ENCODE measurements around the gene HECA. TPM values are rescaled to one million over a fixed set of nuclear protein-coding genes. Genes with fewer than 3 reads are reported as not detected.
A peak's percentile ranks its signal among the peaks of the same experiment; 100 is the strongest.

The HECA gene
- total RNA-seq, 8 experiments from 2014 or later, result 7.5 to 22.9 (median 12.7) TPM

DNA sequence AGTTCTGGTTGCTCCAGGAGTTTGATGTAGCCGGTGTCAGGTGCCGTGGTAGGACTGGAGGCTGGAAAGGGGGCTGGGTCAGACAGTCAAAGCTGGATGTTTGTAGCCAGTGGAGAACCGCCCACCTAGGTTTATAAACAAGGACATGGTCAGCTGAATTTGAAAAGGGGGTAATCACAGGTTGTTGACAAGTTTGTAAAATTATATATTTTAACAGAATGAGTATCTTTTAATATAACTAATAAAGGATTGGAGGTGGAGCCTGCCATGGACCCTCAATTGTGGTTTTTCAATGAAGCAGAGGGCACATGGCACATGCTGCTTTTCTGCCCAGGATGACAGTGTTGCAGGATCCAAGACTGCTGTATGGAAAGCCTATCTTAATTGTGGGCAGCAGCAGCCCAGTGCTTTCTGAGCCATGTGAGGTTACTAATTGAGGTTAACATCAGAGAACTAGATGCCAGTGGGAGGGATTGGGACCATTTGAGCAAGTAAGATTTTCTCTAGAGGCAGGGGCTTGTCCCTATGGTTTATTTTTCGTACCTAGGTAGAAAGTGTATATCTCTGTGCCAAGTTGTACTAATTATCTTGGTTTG is 9.7 kb downstream of the HECA start:
- Histone ChIP-seq H3K4me1 (replicated peaks in 1 of 2) (peaks cover 0 to 2% of the 10 kb centered on the region in 2 donors), H3K4me3 (no peak overlapping the region), H3K27ac (no peak overlapping the region)
- 80 to 100% (median 94%) methylated on average over 2 to 4 of the region's 4 CpGs; no CpG with 5 or more reads in 2 of the 10 experiments for WGBS, 10 experiments
- ATAC-seq (replicated peaks in 6 of 8), result no peak
- in situ Hi-C loops (cut with MboI; ENCODE audit: low pct_unique_long_range_greater_than_20kb in 2 of 9, low sequenced_read_pairs in 9 of 9, unreplicated experiment in 9 of 9), result no loop called here

DNA sequence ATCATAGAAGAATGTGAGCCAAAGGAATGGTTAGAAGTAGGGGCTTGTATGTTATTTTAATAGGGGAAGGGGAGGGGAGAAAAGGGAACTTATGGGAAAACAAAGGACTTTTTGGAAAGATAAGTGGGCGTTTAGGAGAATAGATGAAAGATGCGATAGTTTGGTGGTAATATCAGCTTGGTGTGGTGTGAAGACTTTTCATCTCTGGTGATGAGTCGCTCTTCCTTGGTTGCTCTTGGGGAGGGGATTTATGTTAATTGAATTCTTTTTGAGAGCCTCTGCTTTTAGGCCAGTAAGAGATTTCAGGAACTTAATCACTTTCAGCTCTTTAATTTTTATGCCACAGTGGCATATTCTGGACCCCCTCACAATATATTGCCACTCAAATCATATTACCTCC is 10.8 kb downstream of the HECA start:
- ATAC-seq (replicated peaks in 6 of 8), result no peak
- in situ Hi-C loops (cut with MboI; ENCODE audit: low pct_unique_long_range_greater_than_20kb in 2 of 9, low sequenced_read_pairs in 9 of 9, unreplicated experiment in 9 of 9), result no loop called here
- Histone ChIP-seq H3K27ac (no peak overlapping the region), H3K4me3 (no peak overlapping the region), H3K4me1 (replicated peaks in 1 of 2) (peaks cover 7% of the 10 kb centered on the region in 2 donors)
- 60 to 90% (median 82%) methylated on average over 1 to 3 of the region's 3 CpGs; no CpG with 5 or more reads in 1 of the 10 experiments for WGBS, 10 experiments

DNA sequence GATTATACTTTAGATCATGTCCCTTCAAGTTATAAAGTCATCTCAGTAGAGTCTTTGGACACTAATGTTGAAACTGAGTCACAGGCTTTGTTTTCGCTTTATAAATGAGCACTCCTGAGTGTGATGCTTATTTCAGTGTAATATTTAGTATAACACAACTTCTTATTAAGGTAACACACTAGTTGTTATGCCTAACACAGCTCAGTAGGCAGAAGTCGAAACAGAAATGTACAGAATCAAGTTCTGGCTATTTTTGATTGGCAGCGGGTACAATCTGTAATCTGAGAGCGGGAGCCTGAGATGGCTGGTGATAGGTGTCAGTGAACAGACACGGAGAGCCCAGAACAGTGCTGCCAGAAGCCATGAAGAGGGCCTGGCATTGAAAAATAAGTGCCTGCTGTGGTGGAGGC is 11.4 kb downstream of the HECA start:
- no peak overlapping the region for H3K27ac ChIP-seq
- in situ Hi-C loops (cut with MboI; ENCODE audit: low pct_unique_long_range_greater_than_20kb in 2 of 9, low sequenced_read_pairs in 9 of 9, unreplicated experiment in 9 of 9), result no loop called here
- ATAC-seq (replicated peaks in 6 of 8), result no peak
- peaks cover 10 to 13% of the 10 kb centered on the region in 2 donors for H3K4me1 ChIP-seq (replicated peaks in 1 of 2)
- no peak overlapping the region for H3K4me3 ChIP-seq
- 83 to 100% (median 93%) methylated on average over 1 to 5 of the region's 5 CpGs; no CpG with 5 or more reads in 2 of the 10 experiments for WGBS, 10 experiments

DNA sequence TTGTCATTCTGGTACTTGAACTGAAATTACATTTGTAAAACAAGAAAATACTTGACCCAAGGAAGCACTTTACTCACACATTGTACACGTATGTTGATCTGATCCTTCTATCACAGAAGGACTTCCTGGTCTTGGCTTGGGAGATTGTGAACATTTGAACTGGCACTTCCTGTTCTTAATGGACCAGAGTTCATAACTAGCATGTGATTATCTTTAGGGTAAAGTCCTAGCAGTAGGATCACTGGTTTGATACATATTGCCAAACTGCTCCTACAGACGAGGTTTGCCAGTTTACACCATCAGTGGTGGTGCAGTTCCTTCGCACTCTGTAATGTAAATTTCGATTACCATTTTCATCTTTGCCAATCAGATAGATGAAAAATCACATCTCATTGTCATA is 12.7 kb downstream of the HECA start:
- in situ Hi-C loops (cut with MboI; ENCODE audit: low pct_unique_long_range_greater_than_20kb in 2 of 9, low sequenced_read_pairs in 9 of 9, unreplicated experiment in 9 of 9), result no loop called here
- 79 to 100% (median 94%) methylated on average over 2 to 4 of the region's 4 CpGs for WGBS, 10 experiments

DNA sequence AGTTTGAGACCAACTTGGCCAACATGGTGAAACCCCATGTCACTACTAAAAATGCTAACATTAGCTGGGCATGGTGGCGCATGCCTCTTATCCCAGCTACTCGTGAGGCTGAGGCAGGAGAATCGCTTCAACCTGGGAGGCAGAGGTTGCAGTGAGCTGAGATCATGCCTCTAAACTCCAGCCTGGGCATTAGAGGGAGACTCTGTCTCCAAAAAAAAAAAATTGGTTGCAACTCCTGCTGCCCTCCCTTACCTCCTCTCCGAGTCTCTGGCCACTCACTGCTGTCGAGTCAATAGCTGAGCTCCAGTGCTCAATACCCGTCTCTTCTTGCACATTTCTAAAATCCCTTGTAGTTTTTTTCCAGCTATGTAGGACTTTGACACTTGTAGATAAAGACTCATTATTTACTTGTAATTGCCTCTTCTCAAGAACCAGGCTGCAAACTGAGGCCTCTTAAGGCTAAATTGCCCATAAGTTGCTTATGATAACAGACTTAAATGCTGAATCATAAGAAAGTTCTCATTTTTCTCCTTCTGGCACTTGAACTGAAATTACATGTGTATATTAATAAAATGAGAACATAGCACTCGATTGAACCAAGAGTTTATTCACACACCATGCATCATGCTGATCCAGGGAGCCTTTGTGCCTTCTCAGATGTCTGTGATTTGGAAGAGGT is 13.8 kb downstream of the HECA start:
- 43 to 100% (median 79%) methylated on average over 1 to 7 of the region's 7 CpGs; no CpG with 5 or more reads in 3 of the 10 experiments for WGBS, 10 experiments
- H3K4me3 ChIP-seq, result no peak overlapping the region
- H3K27ac ChIP-seq, result no peak overlapping the region
- H3K4me1 ChIP-seq (replicated peaks in 1 of 2), result peaks cover 10 to 16% of the 10 kb centered on the region in 2 donors
- no peak for ATAC-seq (replicated peaks in 6 of 8)
- in situ Hi-C loops (cut with MboI; ENCODE audit: low pct_unique_long_range_greater_than_20kb in 2 of 9, low sequenced_read_pairs in 9 of 9, unreplicated experiment in 9 of 9), result no loop called here

More for the DNA sequence above, 12.7 kb downstream of the HECA start:
- Histone ChIP-seq H3K4me3 (no peak overlapping the region), H3K4me1 (replicated peaks in 1 of 2) (peaks cover 10 to 16% of the 10 kb centered on the region in 2 donors), H3K27ac (no peak overlapping the region)
- ATAC-seq (replicated peaks in 6 of 8), result no peak

DNA sequence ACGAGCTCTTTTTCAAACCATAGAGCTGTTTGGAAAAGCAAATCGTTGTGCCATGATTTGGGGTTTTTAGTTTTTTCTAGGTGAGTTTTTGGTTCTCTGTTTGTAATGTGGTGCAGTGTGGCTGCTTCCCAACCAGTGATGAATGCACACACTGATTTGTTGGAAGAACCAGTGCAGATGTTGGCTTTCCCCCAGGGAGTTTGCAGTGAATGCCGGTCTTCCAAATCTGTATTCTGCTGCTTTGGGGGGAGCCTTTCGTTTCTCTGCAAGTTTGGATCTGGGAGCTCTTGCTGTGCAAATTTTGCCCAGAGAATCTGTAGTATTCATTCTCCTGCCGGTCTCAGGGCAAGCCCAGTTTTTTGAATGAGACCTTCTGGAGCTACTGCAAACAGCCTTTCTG is 14.5 kb downstream of the HECA start:
- 37 to 80% (median 68%) methylated on average over 1 to 5 of the region's 5 CpGs; no CpG with 5 or more reads in 3 of the 10 experiments for WGBS, 10 experiments
- H3K27ac ChIP-seq, result no peak overlapping the region
- H3K4me3 ChIP-seq, result no peak overlapping the region
- in situ Hi-C loops (cut with MboI; ENCODE audit: low pct_unique_long_range_greater_than_20kb in 2 of 9, low sequenced_read_pairs in 9 of 9, unreplicated experiment in 9 of 9), result no loop called here
- H3K4me1 ChIP-seq (replicated peaks in 1 of 2), result peaks cover 10 to 16% of the 10 kb centered on the region in 2 donors
- peak in 1 of 8 experiments; percentile 19 for ATAC-seq (replicated peaks in 6 of 8)

DNA sequence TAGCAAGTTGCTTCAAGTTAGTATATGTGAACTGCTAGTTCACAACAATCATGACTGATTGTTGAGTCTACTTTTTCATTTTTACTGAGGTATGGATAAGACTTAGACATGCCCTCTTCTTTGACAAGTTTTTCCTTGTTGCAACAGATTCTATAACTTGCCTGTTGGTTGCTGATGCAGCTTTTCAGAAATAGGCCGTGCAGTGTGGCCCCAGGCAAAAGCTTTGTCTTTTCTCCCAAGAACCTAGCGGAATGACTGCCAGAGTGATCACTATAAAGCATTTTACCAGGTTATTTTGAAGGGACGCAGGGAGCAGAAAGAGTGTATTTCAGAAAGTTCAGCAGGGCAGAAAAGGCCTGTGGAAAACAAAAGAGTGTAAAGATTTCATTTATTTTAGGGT is 16.0 kb downstream of the HECA start:
- WGBS, 10 experiments, result 0 to 100% (median 52%) methylated on average over 1 to 3 of the region's 3 CpGs; no CpG with 5 or more reads in 2 of the 10 experiments
- Histone ChIP-seq H3K27ac (peak overlapping the region in 1 of 2 donors; percentile 10), H3K4me3 (no peak overlapping the region), H3K4me1 (replicated peaks in 1 of 2) (peaks cover 10 to 16% of the 10 kb centered on the region in 2 donors)
- in situ Hi-C loops (cut with MboI; ENCODE audit: low pct_unique_long_range_greater_than_20kb in 2 of 9, low sequenced_read_pairs in 9 of 9, unreplicated experiment in 9 of 9), result no loop called here
- ATAC-seq (replicated peaks in 6 of 8), result peak in 5 of 8 experiments; percentile 20 to 52 (median 36)

DNA sequence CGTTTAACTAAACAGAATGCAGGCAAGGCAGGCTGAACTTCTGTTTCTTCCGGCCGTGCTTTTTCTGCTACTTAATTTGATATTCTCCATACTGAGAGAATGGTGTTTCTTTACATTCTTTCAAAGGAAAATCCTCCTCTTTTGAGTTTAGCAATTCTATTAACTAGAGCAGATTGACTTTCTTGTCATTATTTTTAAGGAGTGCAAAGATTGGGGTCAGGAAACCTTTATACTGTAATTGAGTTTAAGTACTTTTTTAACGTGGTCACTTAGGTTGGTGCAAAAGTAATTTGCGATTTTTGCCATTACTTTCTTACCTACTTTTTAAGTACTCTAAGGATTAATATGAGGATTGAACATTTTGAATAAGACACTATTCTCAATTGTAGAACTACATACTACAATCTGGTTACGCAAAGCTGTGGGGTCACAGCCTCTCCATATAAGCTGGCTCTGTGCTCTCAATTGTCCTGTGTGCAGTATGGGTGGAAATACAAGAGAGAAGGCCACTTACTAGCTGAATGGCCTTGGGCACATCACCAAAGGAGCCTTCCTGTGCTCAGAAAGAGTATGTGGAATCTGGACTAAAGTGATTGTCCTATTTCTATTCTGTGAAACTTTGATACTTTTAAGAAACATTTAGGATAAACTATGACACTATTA is 16.7 kb downstream of the HECA start:
- in situ Hi-C loops (cut with MboI; ENCODE audit: low pct_unique_long_range_greater_than_20kb in 2 of 9, low sequenced_read_pairs in 9 of 9, unreplicated experiment in 9 of 9), result no loop called here
- H3K4me1 ChIP-seq (replicated peaks in 1 of 2), result peaks cover 10 to 16% of the 10 kb centered on the region in 2 donors
- WGBS, 10 experiments, result 32 to 98% (median 76%) methylated on average over 3 to 6 of the region's 6 CpGs
- H3K4me3 ChIP-seq, result no peak overlapping the region
- no peak overlapping the region for H3K27ac ChIP-seq
- peak in 1 of 8 experiments; percentile 15 for ATAC-seq (replicated peaks in 6 of 8)

DNA sequence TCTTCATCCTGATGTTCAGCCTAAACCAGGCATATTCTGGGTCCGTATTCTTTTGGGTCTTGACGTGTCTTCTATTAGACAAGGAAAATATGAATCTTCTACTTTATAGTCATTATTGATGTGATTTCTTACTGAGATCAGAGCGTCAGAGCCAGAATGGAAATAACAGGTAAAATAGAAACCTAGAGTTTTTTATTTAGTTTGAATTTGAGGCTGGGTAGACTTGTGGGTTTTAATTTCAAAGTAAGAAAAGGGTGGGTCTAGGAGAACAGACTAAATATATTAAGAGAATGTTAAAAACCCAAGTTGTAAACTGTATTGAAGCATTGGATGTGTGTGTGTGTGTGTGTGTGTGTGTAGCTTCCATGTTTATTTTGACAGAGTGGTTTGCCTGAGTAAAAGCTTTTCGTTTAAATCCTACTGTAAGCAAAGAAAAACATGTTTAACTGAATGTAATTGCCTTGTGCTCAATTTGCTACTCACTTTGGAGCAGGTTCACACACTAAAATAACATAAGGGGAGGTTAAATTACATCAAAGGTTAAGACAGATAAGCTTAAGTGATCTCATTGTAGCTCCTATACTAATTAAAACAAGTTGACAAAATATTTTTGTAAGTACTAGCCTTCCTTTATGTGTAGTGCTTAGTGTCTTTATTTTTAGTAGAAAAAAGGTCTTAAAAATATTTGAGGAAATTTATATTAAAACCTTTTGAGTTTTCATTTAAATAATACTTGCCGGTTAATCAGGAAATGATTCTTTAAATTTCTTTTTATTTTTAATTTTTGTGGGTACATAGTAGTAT is 17.4 kb downstream of the HECA start:
- 53 to 100% (median 73%) methylated on average over 1 to 5 of the region's 5 CpGs for WGBS, 10 experiments
- Histone ChIP-seq H3K4me1 (replicated peaks in 1 of 2) (peaks cover 10 to 16% of the 10 kb centered on the region in 2 donors), H3K4me3 (no peak overlapping the region), H3K27ac (no peak overlapping the region)
- in situ Hi-C loops (cut with MboI; ENCODE audit: low pct_unique_long_range_greater_than_20kb in 2 of 9, low sequenced_read_pairs in 9 of 9, unreplicated experiment in 9 of 9), result no loop called here
- no peak for ATAC-seq (replicated peaks in 6 of 8)

DNA sequence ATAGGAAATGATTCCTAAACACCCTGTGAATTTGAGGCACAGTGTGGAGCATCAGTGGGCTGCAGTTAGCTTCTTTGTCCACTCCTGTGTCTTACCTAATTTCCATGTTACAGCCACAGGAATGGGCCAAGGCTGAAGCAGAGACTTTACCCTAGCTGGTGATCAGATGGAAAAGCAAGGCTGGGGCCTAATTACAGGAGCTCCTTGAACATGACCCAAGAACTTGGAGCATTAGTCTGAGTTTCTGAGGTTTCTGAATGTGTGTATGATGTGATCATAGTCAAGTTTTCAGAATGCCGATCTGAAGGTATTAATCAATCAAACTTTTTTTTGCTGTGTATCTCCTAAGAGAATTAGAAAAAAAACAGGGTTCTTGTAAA is 18.0 kb downstream of the HECA start:
- WGBS, 10 experiments, result 0 to 100% (median 83%) methylated on average over 1 of the region's 1 CpG; no CpG with 5 or more reads in 3 of the 10 experiments
- H3K4me3 ChIP-seq, result no peak overlapping the region
- in situ Hi-C loops (cut with MboI; ENCODE audit: low pct_unique_long_range_greater_than_20kb in 2 of 9, low sequenced_read_pairs in 9 of 9, unreplicated experiment in 9 of 9), result no loop called here

DNA sequence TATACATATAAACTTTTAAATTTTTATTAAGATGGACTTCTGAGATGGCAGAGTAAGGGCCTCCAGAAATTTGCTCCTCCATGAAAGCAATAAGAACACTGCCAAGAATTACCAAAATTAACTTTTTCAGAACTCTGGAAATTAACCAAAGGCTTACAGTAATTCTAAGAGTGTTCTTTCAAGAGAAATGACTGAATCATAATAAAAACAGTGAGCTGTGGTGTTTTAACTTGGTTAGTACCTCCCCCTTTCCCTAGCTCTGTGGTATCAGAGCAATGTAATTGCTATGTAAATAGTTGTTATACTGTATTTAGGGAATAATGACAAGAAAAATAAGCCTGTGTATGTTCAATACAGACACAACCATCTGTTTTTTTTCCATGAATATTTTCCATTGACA is 19.0 kb downstream of the HECA start:
- in situ Hi-C loops (cut with MboI; ENCODE audit: low pct_unique_long_range_greater_than_20kb in 2 of 9, low sequenced_read_pairs in 9 of 9, unreplicated experiment in 9 of 9), result no loop called here
- H3K4me3 ChIP-seq, result no peak overlapping the region
- ATAC-seq (replicated peaks in 6 of 8), result no peak
- peaks cover 10 to 16% of the 10 kb centered on the region in 2 donors for H3K4me1 ChIP-seq (replicated peaks in 1 of 2)
- no peak overlapping the region for H3K27ac ChIP-seq

More for the DNA sequence above, 18.0 kb downstream of the HECA start:
- peaks cover 10 to 16% of the 10 kb centered on the region in 2 donors for H3K4me1 ChIP-seq (replicated peaks in 1 of 2)
- peak in 1 of 8 experiments; percentile 28 for ATAC-seq (replicated peaks in 6 of 8)
- H3K27ac ChIP-seq, result no peak overlapping the region

DNA sequence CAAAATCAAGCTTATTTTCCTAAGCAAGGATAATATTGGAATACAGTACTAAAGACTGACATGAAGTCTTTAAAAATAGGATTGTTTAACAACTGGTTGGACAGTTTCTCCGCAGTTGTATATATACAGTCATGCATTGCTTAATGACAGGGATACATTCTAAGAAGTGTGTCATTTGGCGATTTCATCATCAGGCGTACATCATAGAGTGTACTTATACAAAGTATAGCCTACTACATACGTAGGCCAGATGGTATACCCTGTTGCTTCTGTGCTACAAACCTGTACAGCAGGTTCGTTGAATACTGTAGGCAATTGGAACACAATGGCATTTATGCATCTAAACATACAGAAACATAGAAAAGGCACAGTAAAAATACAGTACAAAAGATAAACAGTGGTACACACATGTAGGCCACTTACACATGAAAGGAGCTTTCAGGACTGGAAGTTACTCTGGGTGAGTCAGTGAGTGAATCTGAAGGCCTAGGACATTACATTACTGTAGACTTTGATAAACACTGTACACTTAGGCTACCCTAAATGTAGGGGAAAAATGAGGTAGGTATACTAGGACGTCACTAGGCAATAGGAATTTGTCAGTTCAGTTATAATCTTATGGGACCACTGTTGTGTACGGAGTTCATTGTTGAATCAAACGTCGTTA is 20.1 kb downstream of the HECA start:
- H3K4me3 ChIP-seq, result no peak overlapping the region
- H3K4me1 ChIP-seq (replicated peaks in 1 of 2), result peaks cover 5 to 12% of the 10 kb centered on the region in 2 donors
- no peak overlapping the region for H3K27ac ChIP-seq
- in situ Hi-C loops (cut with MboI; ENCODE audit: low pct_unique_long_range_greater_than_20kb in 2 of 9, low sequenced_read_pairs in 9 of 9, unreplicated experiment in 9 of 9), result no loop called here
- WGBS, 10 experiments, result 73 to 100% (median 96%) methylated on average over 1 to 8 of the region's 9 CpGs
- no peak for ATAC-seq (replicated peaks in 6 of 8)
